ENCODE results near the gene SDHAF2.

DNA sequence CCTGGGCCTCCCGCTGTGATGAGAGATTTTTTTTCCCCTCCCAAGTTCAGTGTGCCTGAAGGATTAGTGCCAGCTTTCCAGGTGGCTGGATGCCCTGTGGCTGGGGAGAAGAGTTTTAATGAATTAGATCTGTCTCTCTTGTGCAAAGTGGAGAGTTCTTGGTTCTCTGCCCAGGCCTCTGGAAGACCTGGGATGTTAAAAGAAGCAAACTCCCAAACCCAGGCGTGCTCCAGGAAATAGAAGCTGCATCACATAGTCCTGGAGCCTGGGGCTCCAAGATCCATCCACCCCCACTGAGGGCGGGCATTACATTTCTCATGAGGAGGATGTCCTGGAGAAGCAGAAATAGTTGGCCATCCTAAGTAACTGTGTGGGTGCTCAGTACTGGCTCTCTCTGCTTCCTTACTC is 30.6 kb downstream of the SDHAF2 start:
- TF ChIP-seq POLR2A (conservative IDR thresholded peaks at IDR 0.05) (no peak), EZH2 (IDR thresholded peaks at IDR 0.05; ENCODE audit: borderline replicate concordance, low read depth, low read length) (no peak), EP300 (IDR thresholded peaks at IDR 0.05; ENCODE audit: low read length) (no peak), BDP1 (IDR thresholded peaks at IDR 0.05; ENCODE audit: insufficient read depth, insufficient read length) (no peak), SAP30 (IDR thresholded peaks at IDR 0.05; ENCODE audit: borderline replicate concordance, insufficient read depth, low read depth, low read length, poor library complexity, severe bottlenecking) (no peak), CSDE1 (IDR thresholded peaks at IDR 0.05) (no peak), MCM2 (IDR thresholded peaks at IDR 0.05; ENCODE audit: low read depth) (no peak), TRIM28 (IDR thresholded peaks at IDR 0.05) (no peak), ZNF143 (CRISPR knock-in tag; IDR thresholded peaks at IDR 0.05) (no peak), RAD51 (IDR thresholded peaks at IDR 0.05; ENCODE audit: borderline replicate concordance, low read depth) (no peak), MYC (IDR thresholded peaks at IDR 0.05; ENCODE audit: low read depth, low read length) (no peak), MYC (CRISPR knock-in tag; IDR thresholded peaks at IDR 0.05; ENCODE audit: borderline replicate concordance, low read depth) (no peak)
- TF ChIP-seq, protein P1, sequence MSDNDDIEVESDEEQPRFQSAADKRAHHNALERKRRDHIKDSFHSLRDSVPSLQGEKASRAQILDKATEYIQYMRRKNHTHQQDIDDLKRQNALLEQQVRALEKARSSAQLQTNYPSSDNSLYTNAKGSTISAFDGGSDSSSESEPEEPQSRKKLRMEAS (CRISPR knock-in tag; IDR thresholded peaks at IDR 0.05): no peak
